Ectodermal cell (in vitro differentiated cells): ENCODE results near the gene HS3ST4.

Experiments
- H3K27ac ChIP-seq: 2 replicates; pipeline ENCODE4 v1.7.0; 2013; ENCODE audit warnings: mild to moderate bottlenecking, low read depth, low read length; ENCODE audit not compliant: insufficient read depth, poor library complexity, severe bottlenecking
- H3K27me3 ChIP-seq: 2 replicates; pipeline ENCODE4 v1.7.0; 2013; ENCODE audit warnings: mild to moderate bottlenecking, low read length; ENCODE audit not compliant: insufficient read depth, control insufficient read depth, poor library complexity, severe bottlenecking
- H3K36me3 ChIP-seq: one replicate; pipeline ENCODE4 v1.7.0; 2013; ENCODE audit warnings: low read length; ENCODE audit not compliant: control insufficient read depth, insufficient read depth
- H3K4me1 ChIP-seq: one replicate; pipeline ENCODE4 v1.7.0; 2013; ENCODE audit warnings: low read length; ENCODE audit not compliant: control insufficient read depth, insufficient read depth
- H3K4me3 ChIP-seq: 2 replicates; pipeline ENCODE4 v1.7.0; 2013; ENCODE audit warnings: low read depth, low read length, control low read depth; ENCODE audit not compliant: insufficient read depth
- H3K9me3 ChIP-seq: 2 replicates; pipeline ENCODE4 v1.7.0; 2013; ENCODE audit warnings: mild to moderate bottlenecking, low read length, moderate library complexity; ENCODE audit not compliant: control insufficient read depth
- WGBS, 2 experiments: methylation state at CpG; one replicate each; pipeline ENCODE4 v1.1.7; 2013; ENCODE audit warnings: missing lambda C conversion rate in 2 of 2; 5-methylcytosine and 5-hydroxymethylcytosine counted together

Gene HS3ST4

DNA sequence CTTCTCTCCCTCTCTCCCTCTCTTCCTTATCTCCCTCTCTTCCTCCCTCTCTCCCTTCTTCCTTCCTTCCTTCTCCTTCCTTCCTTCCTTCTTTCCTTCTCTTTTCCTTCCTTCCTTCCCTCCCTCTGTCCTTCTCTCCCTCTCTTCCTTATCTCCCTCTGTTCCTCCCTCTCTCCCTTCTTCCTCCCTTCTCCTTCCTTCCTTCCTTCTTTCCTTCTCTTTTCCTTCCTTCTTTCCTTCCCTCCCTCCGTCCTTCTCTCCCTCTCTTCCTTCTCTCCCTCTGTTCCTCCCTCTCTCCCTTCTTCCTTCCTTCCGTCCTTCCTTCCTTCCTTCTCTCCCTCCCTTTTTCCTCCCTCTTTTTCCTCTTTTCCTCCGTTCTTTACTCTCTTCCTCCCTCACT, 38.6 kb downstream of the HS3ST4 start:
- H3K4me1 ChIP-seq: no peaks in the 10 kb centered on the region
- H3K9me3 ChIP-seq: no peaks in the 10 kb centered on the region
- no peak overlapping the region for H3K4me3 ChIP-seq
- H3K27ac ChIP-seq: no peak overlapping the region
- H3K36me3 ChIP-seq: no peaks in the 10 kb centered on the region
- 87 to 92% methylated on average over 3 of the region's 3 CpGs for WGBS, 2 experiments
- H3K27me3 ChIP-seq: no peaks in the 10 kb centered on the region

DNA sequence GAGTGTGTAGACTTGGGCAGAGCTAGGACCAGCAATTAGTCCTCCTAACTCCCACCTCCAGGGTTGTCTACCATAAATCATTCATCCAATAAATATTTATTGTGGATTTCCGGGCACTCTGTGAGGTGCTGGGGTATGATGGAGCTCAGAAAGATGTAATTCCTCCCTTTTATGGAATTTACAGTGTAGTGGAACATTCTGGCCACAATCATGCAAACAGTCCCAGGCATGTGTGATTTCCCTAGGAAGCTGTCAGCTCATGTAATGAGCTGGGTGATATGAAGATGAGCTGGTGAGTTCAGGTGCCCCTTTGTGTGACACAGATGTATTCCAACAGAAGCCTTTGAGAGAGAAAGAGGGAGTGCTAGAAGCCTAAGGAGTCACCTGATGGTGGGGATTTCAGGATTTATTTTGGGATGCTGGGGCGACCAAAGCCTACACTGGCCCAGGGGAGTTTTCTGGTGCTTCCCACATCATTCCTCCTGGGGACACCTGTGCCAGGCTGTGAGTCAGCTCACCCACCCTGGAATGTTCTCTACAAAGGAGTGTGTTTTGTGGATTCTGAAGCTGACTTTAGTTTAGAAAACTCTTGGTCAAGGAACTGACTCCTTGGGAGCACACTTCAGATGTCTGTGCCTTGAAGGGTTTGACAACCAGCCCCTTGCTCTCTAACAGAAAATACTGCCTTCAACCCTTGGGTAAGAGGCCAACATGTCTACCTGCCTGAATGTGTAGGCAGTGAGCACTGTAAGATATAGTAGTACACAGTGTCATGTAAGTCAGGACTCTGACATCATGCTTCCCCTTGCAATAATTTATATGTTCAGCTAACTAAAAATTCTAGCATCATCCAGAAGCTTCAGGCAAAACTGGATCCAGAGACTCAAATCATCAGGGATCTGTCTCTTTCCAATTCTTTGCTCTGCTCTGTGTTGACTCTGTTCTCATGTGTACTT, 42.9 kb downstream of the HS3ST4 start:
- no peaks in the 10 kb centered on the region for H3K9me3 ChIP-seq
- no peaks in the 10 kb centered on the region for H3K36me3 ChIP-seq
- 82 to 92% methylated on average over 1 to 2 of the region's 2 CpGs for WGBS, 2 experiments
- no peak overlapping the region for H3K27ac ChIP-seq
- H3K4me3 ChIP-seq: no peak overlapping the region
- H3K4me1 ChIP-seq: no peaks in the 10 kb centered on the region
- H3K27me3 ChIP-seq: no peaks in the 10 kb centered on the region

DNA sequence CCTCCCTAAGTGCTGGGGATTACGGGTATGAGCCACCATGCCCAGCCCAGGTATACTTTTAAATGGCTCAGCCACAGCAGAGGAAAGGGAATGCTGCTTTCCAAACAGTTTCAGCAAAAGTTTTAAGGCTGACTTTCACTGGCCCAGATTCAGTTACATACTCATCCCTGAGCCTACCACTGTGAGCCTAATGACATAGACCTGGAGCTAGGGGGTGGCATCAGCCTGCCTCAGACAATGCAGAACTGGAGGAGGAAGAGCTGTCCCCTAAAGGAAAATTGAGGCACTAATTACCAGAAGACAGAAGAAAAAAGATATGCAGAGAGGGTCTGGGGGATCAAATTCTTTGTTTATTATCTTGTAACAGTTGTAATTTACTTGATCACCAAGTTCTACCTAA, 43.9 kb downstream of the HS3ST4 start:
- Histone ChIP-seq H3K27me3 (no peaks in the 10 kb centered on the region), H3K9me3 (no peaks in the 10 kb centered on the region), H3K36me3 (no peaks in the 10 kb centered on the region), H3K27ac (no peak overlapping the region), H3K4me1 (no peaks in the 10 kb centered on the region), H3K4me3 (no peak overlapping the region)
- 88 to 93% methylated on average over 1 of the region's 1 CpG for WGBS, 2 experiments

DNA sequence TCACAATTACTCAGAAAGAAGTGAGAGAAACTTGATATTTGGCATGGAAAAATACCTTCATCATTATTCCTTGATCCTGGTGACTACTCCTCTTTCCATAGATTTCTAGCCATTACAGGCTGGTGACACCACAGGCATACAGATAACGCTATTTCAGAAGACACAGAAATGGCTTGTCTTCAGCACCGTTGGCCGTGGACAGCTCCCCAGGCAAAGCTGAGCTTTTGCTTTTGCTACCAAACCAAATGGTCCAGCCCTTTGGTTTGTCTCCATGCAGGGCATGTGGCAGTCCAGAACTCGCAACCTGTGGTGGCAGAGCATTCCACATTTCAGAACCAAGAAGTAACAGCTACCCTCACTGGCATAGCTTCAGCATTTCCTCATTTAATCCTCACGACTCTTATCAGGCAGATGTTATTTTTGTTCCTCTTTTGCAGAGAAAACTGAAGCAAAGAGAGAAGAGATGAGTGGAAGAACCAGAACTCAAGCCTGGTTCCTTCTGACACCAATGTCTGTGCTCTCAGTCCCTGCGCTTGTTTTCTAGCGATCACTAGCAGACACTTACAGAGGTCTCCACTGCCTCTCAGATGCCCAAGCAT, 55.5 kb downstream of the HS3ST4 start:
- Histone ChIP-seq H3K36me3 (no peaks in the 10 kb centered on the region), H3K4me3 (no peak overlapping the region), H3K4me1 (peaks cover 10% of the 10 kb centered on the region), H3K27me3 (no peaks in the 10 kb centered on the region), H3K27ac (no peak overlapping the region), H3K9me3 (no peaks in the 10 kb centered on the region)
- WGBS, 2 experiments: 74 to 76% methylated on average over 7 of the region's 7 CpGs

DNA sequence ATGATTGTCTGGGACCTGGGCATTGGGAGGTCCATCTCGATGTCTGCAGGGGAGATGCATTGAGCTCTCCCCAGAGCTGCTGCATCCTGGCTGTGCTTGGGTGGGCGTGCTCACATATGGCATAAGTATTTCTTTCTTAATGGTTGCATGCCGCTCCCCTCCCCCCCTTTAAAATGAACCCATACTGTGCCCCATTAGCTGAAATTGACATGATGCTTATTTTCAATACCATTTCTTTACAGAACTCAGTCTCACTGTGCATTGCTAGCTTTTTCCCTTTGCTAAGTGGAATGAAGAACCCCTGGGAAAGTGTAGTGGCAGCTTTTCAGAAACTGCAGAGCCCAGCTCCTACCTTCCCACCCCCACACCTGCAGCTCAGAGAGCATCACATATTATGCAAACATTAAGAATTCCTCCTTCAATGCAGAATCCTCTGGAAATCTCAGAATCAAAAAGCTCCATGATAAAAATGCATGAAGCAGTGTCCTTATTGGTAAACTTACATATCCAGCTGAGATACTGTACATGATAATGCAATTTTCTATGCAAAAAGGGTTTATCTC, 56.4 kb downstream of the HS3ST4 start:
- 90 to 93% methylated on average over 3 of the region's 3 CpGs for WGBS, 2 experiments
- Histone ChIP-seq H3K27ac (no peak overlapping the region), H3K4me1 (peaks cover 10% of the 10 kb centered on the region), H3K4me3 (no peak overlapping the region), H3K9me3 (no peaks in the 10 kb centered on the region), H3K27me3 (no peaks in the 10 kb centered on the region), H3K36me3 (no peaks in the 10 kb centered on the region)

DNA sequence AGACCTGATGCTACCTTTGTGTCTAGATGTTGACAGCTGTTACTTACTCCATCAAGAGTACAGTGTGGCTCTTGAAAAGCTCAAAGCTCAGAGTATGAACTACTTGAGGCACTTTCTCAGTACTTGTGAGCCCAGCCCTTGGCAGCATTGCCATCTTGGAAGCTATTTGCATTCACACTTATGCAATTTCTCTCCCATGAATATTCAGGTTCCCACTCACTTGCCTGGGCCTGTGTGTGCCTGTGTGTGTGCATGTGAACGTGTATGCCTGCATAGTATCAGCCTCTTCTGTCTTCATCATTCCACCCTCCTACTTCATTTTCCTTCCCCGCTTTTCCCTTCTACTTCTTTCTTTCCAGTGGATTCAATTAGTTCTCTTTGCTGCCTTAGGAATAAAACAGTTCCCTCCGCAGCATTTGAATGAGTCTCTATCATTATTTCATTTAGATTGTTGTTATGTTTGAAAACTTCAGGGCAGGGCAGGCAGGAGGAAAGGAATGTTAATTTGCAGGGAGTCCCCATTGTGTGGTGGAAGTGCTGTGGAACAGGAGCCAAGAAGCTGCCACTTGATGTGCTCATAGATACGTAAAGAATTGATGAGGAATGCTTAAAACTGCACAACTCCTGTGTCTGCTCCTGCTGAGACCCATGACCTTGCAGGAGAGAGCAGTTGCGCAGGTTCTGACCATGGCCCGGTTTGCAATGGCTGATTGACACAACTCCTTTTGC, 58.9 kb downstream of the HS3ST4 start:
- H3K27me3 ChIP-seq: no peaks in the 10 kb centered on the region
- H3K9me3 ChIP-seq: no peaks in the 10 kb centered on the region
- peaks cover 10% of the 10 kb centered on the region for H3K4me1 ChIP-seq
- H3K4me3 ChIP-seq: no peak overlapping the region
- WGBS, 2 experiments: 69 to 79% methylated on average over 5 to 6 of the region's 6 CpGs
- no peak overlapping the region for H3K27ac ChIP-seq
- no peaks in the 10 kb centered on the region for H3K36me3 ChIP-seq

DNA sequence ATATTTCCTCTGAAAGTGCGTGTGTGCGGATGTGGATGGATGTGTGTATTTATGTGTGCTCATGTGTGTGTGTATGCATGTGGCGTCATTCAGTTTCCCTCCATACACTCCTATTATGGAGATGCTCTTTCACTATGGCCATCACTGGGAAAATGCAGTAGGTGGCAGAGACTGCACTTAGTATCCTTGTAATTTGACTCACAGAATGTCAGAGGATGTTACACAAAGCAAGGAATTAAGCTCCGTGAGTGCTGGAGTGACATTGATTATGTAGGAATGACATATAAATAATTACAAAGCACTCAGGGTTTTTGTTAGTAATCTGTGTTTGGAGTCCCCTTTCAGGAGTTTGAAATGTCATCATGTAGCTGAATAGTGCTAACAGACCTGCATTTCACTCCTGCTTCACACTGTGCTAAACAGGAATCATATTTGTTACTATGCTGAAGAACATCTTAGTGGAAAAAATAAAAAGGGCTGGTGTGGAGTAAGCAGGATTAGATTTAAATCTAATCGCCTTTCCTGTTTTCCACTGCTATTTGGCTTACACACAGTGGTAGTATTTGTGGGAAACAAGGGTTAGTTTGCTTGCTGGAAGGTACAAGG, 59.6 kb downstream of the HS3ST4 start:
- no peaks in the 10 kb centered on the region for H3K36me3 ChIP-seq
- no peak overlapping the region for H3K27ac ChIP-seq
- H3K4me1 ChIP-seq: peaks cover 10% of the 10 kb centered on the region
- WGBS, 2 experiments: 83 to 89% methylated on average over 4 to 5 of the region's 5 CpGs
- no peak overlapping the region for H3K4me3 ChIP-seq
- H3K9me3 ChIP-seq: no peaks in the 10 kb centered on the region
- H3K27me3 ChIP-seq: no peaks in the 10 kb centered on the region

DNA sequence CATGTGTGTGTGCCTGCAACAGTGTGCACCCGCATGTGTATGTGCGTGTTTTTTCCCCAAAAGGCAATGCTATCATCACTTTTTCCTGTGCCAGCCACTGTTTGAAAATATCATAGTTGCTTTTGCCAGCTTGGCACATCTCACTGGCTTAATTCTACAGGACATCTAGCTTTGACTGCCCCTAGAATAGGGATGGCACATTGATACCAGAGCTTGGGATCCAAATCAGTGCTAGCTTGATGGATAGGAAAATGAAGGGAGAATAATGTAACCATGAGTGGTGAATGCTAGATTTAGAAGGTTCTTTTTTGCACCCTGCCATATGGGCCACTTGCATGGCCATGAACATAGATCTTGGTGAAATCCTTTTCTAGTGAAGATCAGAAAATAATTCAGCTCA, 72.7 kb downstream of the HS3ST4 start:
- Histone ChIP-seq H3K4me3 (no peak overlapping the region), H3K27me3 (no peaks in the 10 kb centered on the region)

DNA sequence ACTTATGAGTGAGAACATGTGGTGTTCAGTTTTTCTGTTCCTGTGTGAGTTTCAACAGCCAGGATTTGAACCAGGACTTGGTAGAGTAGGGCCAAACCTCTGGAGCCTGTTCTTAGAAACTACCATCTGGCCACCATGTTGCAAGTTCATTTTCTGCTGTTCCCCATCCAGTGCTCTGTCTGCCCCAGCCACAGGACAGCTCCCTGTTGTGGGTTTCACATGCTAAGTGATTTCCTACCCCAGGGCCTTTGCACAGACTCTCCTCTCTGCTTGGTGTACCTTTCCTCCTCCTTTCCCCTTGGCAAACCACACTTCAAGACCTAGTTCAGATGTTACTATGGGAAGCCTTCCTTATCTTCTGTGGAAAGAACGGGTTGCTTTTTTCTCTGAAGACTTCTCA, 79.5 kb downstream of the HS3ST4 start:
- Histone ChIP-seq H3K9me3 (no peaks in the 10 kb centered on the region), H3K36me3 (no peaks in the 10 kb centered on the region), H3K27me3 (no peaks in the 10 kb centered on the region), H3K4me1 (no peaks in the 10 kb centered on the region), H3K27ac (no peak overlapping the region), H3K4me3 (no peak overlapping the region)
- WGBS, 2 experiments: 95 to 100% methylated on average over 1 of the region's 1 CpG

More for the DNA sequence above, 72.7 kb downstream of the HS3ST4 start:
- Histone ChIP-seq H3K36me3 (no peaks in the 10 kb centered on the region), H3K4me1 (no peaks in the 10 kb centered on the region), H3K9me3 (no peaks in the 10 kb centered on the region), H3K27ac (no peak overlapping the region)
- 97 to 100% methylated on average over 2 of the region's 2 CpGs for WGBS, 2 experiments
